Liver (tissue), 9 donors: ENCODE measurements around the gene SPTBN2. TPM values are rescaled to one million over a fixed set of nuclear protein-coding genes. Genes with fewer than 3 reads are reported as not detected.

Source experiments
- DNase-seq: peaks from one replicate; pipeline ENCODE4 v3.0.0-alpha.2; 2017; ENCODE audit warnings: low spot score
- H3K27ac ChIP-seq, 2 donors: one replicate each; pipeline ENCODE4 v1.7.0; 2013; ENCODE audit warnings: inconsistent platforms in 2 of 2, low read length in 2 of 2, control low read depth in 1 of 2, low read depth in 1 of 2, mild to moderate bottlenecking in 1 of 2
- H3K27me3 ChIP-seq, 4 donors: one replicate each; pipeline versions ENCODE4 v1.6.1 to v1.7.0; 2013; ENCODE audit warnings: low read length in 3 of 4, inconsistent platforms in 1 of 4, mild to moderate bottlenecking in 1 of 4, moderate library complexity in 1 of 4; ENCODE audit not compliant: control insufficient read depth in 4 of 4, insufficient read depth in 4 of 4
- H3K36me3 ChIP-seq, 4 donors: one replicate each; pipeline versions ENCODE4 v1.6.1 to v1.7.0; 2013; ENCODE audit warnings: low read length in 3 of 4, mild to moderate bottlenecking in 3 of 4, low read depth in 1 of 4, moderate library complexity in 1 of 4; ENCODE audit not compliant: control insufficient read depth in 4 of 4, insufficient read depth in 3 of 4
- H3K4me1 ChIP-seq, 4 donors: one replicate each; pipeline versions ENCODE4 v1.6.1 to v1.7.0; 2013; ENCODE audit warnings: low read length in 3 of 4, mild to moderate bottlenecking in 3 of 4, moderate library complexity in 1 of 4; ENCODE audit not compliant: control insufficient read depth in 4 of 4, insufficient read depth in 4 of 4
- H3K4me3 ChIP-seq, 3 donors: one replicate each; pipeline versions ENCODE4 v1.6.1 to v1.7.0; 2013; ENCODE audit warnings: low read length in 3 of 3, control low read depth in 1 of 3, low read depth in 1 of 3, mild to moderate bottlenecking in 1 of 3
- H3K9ac ChIP-seq, 2 donors: one replicate each; pipeline ENCODE4 v1.7.0; 2013; ENCODE audit warnings: low read length in 2 of 2, mild to moderate bottlenecking in 2 of 2, moderate library complexity in 2 of 2, control low read depth in 1 of 2, low read depth in 1 of 2
- H3K9me3 ChIP-seq, 4 donors: one replicate each; pipeline versions ENCODE4 v1.6.1 to v1.7.0; 2013; ENCODE audit warnings: low read length in 3 of 4; ENCODE audit not compliant: control insufficient read depth in 4 of 4
- EGR1 ChIP-seq, 2 donors: IDR thresholded peaks; 2 replicates each; pipeline ENCODE4 v1.6.1; 2016 to 2018; ENCODE audit warnings: antibody characterized with exemption in 2 of 2, low read depth in 2 of 2
- FOXA1 ChIP-seq: IDR thresholded peaks from 2 replicates; pipeline ENCODE4 v1.6.1; 2016; ENCODE audit warnings: antibody characterized with exemption
- FOXA2 ChIP-seq: IDR thresholded peaks from 2 replicates; pipeline ENCODE4 v1.6.1; 2016; ENCODE audit warnings: antibody characterized with exemption
- GABPA ChIP-seq, 2 donors: IDR thresholded peaks in 1 of 2; conservative IDR thresholded peaks in 1 of 2; 2 replicates each; pipeline ENCODE4 v1.6.1; 2016; ENCODE audit warnings: antibody characterized with exemption in 2 of 2, mild to moderate bottlenecking in 1 of 2, moderate library complexity in 1 of 2
- HNF4A ChIP-seq, 2 donors: conservative IDR thresholded peaks; 2 replicates each; pipeline ENCODE4 v1.6.1; 2016; ENCODE audit warnings: antibody characterized with exemption in 2 of 2, mild to moderate bottlenecking in 2 of 2
- HNF4G ChIP-seq: IDR thresholded peaks from 2 replicates; pipeline ENCODE4 v1.6.1; 2016; ENCODE audit warnings: antibody characterized with exemption
- JUND ChIP-seq, 2 donors: IDR thresholded peaks; 2 replicates each; pipeline ENCODE4 v1.6.1; 2016; ENCODE audit warnings: antibody characterized with exemption in 2 of 2
- NR2F2 ChIP-seq: IDR thresholded peaks from 2 replicates; pipeline ENCODE4 v1.6.1; 2016; ENCODE audit warnings: antibody characterized with exemption
- RAD21 ChIP-seq, 2 donors: IDR thresholded peaks; 2 replicates each; pipeline ENCODE4 v1.6.1; 2016; ENCODE audit warnings: antibody characterized with exemption in 2 of 2, mild to moderate bottlenecking in 2 of 2
- RXRA ChIP-seq, 2 donors: IDR thresholded peaks; 2 replicates each; pipeline ENCODE4 v1.6.1; 2017 to 2018; ENCODE audit warnings: antibody characterized with exemption in 2 of 2, mild to moderate bottlenecking in 1 of 2
- SP1 ChIP-seq: IDR thresholded peaks from 2 replicates; pipeline ENCODE4 v1.6.1; 2018; ENCODE audit warnings: antibody characterized with exemption, mild to moderate bottlenecking
- TAF1 ChIP-seq: conservative IDR thresholded peaks from 2 replicates; pipeline ENCODE4 v1.6.1; 2016; ENCODE audit warnings: antibody characterized with exemption, mild to moderate bottlenecking
- YY1 ChIP-seq: IDR thresholded peaks from 2 replicates; pipeline ENCODE4 v1.6.1; 2016; ENCODE audit warnings: antibody characterized with exemption, mild to moderate bottlenecking
- WGBS: extraction: QIAGEN DNeasy Blood & Tissue Kit; methylation state at CpG from one replicate; pipeline ENCODE4 v1.1.7; 2013; 5-methylcytosine and 5-hydroxymethylcytosine counted together
- polyA plus RNA-seq, 2 donors: library from polyadenylated mRNA; stranded (reverse) in 1 of 2; unstranded in 1 of 2; fragments of 200-250 nt in 1 of 2; fragments of >200 nt in 1 of 2; fragmentation: Nextera tagmentation in 1 of 2; extraction: Ambion mirVana in 1 of 2; gene quantifications; one replicate each; pipeline versions ENCODE4 v1.2.1 to v1.2.3, GENCODE V29; 2013 to 2015
- total RNA-seq, 2 donors: library from RNA; depleted of rRNA; stranded (reverse); fragments of >200 nt; gene quantifications; one replicate each; pipeline ENCODE4 v1.2.3, GENCODE V29; 2014
- TF ChIP-seq, protein P1 (sequence below): IDR thresholded peaks from 2 replicates; pipeline ENCODE4 v1.6.1; 2016; ENCODE audit warnings: antibody characterized with exemption, mild to moderate bottlenecking
- TF ChIP-seq, protein P2 (sequence below): fragments of 150-350 bp; IDR thresholded peaks from 2 replicates; pipeline ENCODE4 v1.5.1; 2017; ENCODE audit warnings: improper control_type of control experiment, low read depth, low read length; ENCODE audit not compliant: missing input control
- TF ChIP-seq, protein P3 (sequence below): IDR thresholded peaks from 2 replicates; pipeline ENCODE4 v1.6.1; 2016; ENCODE audit warnings: antibody characterized with exemption
- TF ChIP-seq, protein P4 (sequence below): IDR thresholded peaks from 2 replicates; pipeline ENCODE4 v1.6.1; 2016; ENCODE audit warnings: antibody characterized with exemption
- TF ChIP-seq, protein P5 (sequence below): IDR thresholded peaks from 2 replicates; pipeline ENCODE4 v1.6.1; 2016; ENCODE audit warnings: antibody characterized with exemption
- donor health status: healthy.
- donor health status: healthy.
- donor health status: healthy.
- donor health status: healthy.
- donor health status: healthy.

Gene SPTBN2
- total and polyA plus RNA-seq, 4 donors = 9.6 to 103 (median 22.6) TPM

DNA sequence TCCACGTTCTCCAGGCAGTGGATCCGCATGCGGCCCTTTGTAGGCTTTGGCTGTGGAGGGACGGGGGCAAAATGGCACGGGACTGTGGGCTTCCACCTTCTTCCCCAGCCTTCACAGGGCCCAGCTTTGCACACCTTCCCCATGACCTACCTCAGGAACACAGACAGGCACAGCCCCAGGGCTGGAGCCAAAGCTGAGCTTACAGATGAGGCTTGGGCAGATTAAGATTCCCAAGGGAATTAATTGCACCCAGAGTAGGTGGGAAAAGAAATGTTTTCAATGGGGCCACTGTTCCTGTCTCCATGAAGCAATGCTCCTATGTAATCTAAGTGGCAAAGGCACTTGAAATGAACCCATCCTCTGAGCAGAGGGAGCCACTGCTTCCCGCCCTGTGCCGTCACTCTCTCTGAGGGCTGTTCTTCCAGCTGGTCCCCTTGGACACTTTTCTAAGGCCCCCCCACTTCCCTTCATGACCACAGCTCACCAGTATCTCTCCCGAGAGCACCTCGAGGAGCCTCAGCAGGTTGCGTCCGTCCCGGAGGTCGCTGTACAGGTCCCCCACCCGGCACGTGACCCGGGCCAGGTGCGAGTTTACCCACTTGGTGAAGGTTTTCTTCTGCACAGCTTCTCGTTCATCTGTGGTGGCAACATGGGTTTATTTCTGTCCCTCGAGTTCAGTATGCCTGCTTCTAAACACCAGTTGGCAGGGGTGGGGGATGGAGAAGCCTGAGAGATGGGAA lies 13.5 kb downstream of the SPTBN2 start:
- Histone ChIP-seq H3K27ac (no peak overlapping the region), H3K9me3 (no peaks in the 10 kb centered on the region), H3K9ac (no peak overlapping the region), H3K4me1 (peaks cover 3 to 32% (median 29%) of the 10 kb centered on the region in 4 donors), H3K36me3 (peaks cover 3 to 33% (median 26%) of the 10 kb centered on the region in 4 donors), H3K27me3 (no peaks in the 10 kb centered on the region), H3K4me3 (no peak overlapping the region)
- WGBS = 93% methylated on average over 19 of the region's 19 CpGs
- TF ChIP-seq NR2F2 (no peak), JUND (IDR thresholded peaks at IDR 0.05) (no peak), FOXA1 (no peak), FOXA2 (no peak), TAF1 (no peak), EGR1 (IDR thresholded peaks at IDR 0.05; ENCODE audit: low read depth in 2 of 2) (no peak), SP1 (no peak), RXRA (IDR thresholded peaks at IDR 0.05) (no peak), HNF4A (conservative IDR thresholded peaks at IDR 0.05) (no peak), GABPA (IDR thresholded peaks at IDR 0.05 in 1 of 2, conservative IDR thresholded peaks at IDR 0.05 in 1 of 2) (no peak), HNF4G (no peak), RAD21 (IDR thresholded peaks at IDR 0.05) (no peak), YY1 (no peak)
- TF ChIP-seq, protein P1, sequence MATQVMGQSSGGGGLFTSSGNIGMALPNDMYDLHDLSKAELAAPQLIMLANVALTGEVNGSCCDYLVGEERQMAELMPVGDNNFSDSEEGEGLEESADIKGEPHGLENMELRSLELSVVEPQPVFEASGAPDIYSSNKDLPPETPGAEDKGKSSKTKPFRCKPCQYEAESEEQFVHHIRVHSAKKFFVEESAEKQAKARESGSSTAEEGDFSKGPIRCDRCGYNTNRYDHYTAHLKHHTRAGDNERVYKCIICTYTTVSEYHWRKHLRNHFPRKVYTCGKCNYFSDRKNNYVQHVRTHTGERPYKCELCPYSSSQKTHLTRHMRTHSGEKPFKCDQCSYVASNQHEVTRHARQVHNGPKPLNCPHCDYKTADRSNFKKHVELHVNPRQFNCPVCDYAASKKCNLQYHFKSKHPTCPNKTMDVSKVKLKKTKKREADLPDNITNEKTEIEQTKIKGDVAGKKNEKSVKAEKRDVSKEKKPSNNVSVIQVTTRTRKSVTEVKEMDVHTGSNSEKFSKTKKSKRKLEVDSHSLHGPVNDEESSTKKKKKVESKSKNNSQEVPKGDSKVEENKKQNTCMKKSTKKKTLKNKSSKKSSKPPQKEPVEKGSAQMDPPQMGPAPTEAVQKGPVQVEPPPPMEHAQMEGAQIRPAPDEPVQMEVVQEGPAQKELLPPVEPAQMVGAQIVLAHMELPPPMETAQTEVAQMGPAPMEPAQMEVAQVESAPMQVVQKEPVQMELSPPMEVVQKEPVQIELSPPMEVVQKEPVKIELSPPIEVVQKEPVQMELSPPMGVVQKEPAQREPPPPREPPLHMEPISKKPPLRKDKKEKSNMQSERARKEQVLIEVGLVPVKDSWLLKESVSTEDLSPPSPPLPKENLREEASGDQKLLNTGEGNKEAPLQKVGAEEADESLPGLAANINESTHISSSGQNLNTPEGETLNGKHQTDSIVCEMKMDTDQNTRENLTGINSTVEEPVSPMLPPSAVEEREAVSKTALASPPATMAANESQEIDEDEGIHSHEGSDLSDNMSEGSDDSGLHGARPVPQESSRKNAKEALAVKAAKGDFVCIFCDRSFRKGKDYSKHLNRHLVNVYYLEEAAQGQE = no peak
- TF ChIP-seq, protein P2, sequence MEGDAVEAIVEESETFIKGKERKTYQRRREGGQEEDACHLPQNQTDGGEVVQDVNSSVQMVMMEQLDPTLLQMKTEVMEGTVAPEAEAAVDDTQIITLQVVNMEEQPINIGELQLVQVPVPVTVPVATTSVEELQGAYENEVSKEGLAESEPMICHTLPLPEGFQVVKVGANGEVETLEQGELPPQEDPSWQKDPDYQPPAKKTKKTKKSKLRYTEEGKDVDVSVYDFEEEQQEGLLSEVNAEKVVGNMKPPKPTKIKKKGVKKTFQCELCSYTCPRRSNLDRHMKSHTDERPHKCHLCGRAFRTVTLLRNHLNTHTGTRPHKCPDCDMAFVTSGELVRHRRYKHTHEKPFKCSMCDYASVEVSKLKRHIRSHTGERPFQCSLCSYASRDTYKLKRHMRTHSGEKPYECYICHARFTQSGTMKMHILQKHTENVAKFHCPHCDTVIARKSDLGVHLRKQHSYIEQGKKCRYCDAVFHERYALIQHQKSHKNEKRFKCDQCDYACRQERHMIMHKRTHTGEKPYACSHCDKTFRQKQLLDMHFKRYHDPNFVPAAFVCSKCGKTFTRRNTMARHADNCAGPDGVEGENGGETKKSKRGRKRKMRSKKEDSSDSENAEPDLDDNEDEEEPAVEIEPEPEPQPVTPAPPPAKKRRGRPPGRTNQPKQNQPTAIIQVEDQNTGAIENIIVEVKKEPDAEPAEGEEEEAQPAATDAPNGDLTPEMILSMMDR = no peak
- TF ChIP-seq, protein P3, sequence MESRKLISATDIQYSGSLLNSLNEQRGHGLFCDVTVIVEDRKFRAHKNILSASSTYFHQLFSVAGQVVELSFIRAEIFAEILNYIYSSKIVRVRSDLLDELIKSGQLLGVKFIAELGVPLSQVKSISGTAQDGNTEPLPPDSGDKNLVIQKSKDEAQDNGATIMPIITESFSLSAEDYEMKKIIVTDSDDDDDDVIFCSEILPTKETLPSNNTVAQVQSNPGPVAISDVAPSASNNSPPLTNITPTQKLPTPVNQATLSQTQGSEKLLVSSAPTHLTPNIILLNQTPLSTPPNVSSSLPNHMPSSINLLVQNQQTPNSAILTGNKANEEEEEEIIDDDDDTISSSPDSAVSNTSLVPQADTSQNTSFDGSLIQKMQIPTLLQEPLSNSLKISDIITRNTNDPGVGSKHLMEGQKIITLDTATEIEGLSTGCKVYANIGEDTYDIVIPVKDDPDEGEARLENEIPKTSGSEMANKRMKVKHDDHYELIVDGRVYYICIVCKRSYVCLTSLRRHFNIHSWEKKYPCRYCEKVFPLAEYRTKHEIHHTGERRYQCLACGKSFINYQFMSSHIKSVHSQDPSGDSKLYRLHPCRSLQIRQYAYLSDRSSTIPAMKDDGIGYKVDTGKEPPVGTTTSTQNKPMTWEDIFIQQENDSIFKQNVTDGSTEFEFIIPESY = no peak
- TF ChIP-seq, protein P4, sequence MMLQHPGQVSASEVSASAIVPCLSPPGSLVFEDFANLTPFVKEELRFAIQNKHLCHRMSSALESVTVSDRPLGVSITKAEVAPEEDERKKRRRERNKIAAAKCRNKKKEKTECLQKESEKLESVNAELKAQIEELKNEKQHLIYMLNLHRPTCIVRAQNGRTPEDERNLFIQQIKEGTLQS = no peak
- TF ChIP-seq, protein P5, sequence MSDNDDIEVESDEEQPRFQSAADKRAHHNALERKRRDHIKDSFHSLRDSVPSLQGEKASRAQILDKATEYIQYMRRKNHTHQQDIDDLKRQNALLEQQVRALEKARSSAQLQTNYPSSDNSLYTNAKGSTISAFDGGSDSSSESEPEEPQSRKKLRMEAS = no peak
- no peak for DNase-seq
